Measurements from ENCODE around the gene PHC3.

DNA sequence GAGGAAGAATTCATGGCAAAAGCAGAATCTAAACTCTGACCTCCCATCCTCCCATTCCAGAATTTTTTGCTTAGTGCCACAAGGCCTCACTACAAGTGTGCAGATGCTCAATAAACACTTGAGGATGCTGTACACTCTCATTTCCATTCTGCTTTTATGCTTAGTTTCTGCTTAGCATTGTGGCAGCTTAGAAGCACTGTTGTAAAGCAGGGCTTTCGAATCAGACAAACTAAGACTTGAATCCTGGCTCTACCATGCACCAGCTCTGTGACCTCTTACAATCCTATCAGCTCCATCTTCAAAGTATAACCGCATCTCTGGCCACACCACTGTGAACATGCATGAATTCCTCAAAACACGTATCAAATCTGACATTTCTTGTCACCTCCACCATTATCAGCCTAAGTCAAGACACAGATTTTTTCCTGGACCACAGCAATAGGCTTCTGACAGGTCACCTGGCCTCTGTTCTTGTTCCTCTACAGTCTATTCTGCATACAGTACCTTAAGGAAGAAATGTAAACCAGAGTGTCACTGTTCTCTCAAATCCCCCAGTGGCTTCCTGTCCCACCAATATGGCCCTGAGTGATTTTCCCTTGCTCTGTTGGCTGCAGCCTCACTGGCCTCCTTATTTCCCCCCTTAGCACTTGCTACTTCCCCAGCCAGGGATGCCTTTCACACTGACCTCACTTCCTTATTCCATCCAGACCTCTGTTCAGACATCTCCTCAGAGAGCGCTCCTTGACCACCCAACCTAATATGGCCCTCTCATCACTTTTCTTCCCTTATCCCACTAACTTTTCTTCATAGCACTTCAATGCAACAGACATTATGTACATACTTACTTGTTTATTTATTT lies 8.1 kb upstream of the PHC3 start:
- TF ChIP-seq, protein P1, sequence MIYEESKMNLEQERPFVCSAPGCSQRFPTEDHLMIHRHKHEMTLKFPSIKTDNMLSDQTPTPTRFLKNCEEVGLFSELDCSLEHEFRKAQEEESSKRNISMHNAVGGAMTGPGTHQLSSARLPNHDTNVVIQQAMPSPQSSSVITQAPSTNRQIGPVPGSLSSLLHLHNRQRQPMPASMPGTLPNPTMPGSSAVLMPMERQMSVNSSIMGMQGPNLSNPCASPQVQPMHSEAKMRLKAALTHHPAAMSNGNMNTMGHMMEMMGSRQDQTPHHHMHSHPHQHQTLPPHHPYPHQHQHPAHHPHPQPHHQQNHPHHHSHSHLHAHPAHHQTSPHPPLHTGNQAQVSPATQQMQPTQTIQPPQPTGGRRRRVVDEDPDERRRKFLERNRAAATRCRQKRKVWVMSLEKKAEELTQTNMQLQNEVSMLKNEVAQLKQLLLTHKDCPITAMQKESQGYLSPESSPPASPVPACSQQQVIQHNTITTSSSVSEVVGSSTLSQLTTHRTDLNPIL (CRISPR knock-in tag; IDR thresholded peaks at IDR 0.05; ENCODE audit: low read depth) = no peak
- TF ChIP-seq, protein P2, sequence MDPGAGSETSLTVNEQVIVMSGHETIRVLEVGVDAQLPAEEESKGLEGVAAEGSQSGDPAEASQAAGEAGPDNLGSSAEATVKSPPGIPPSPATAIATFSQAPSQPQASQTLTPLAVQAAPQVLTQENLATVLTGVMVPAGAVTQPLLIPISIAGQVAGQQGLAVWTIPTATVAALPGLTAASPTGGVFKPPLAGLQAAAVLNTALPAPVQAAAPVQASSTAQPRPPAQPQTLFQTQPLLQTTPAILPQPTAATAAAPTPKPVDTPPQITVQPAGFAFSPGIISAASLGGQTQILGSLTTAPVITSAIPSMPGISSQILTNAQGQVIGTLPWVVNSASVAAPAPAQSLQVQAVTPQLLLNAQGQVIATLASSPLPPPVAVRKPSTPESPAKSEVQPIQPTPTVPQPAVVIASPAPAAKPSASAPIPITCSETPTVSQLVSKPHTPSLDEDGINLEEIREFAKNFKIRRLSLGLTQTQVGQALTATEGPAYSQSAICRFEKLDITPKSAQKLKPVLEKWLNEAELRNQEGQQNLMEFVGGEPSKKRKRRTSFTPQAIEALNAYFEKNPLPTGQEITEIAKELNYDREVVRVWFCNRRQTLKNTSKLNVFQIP (CRISPR knock-in tag; IDR thresholded peaks at IDR 0.05; ENCODE audit: borderline replicate concordance, low read depth) = no peak
- TF ChIP-seq ZFP30 (CRISPR knock-in tag; IDR thresholded peaks at IDR 0.05) = no peak
- TF ChIP-seq ZNF70 (CRISPR knock-in tag; IDR thresholded peaks at IDR 0.05) = no peak
- no peak for TF ChIP-seq ARNTL (CRISPR knock-in tag; IDR thresholded peaks at IDR 0.05; ENCODE audit: borderline replicate concordance, low read depth)
- TF ChIP-seq SNAI2 (CRISPR knock-in tag; IDR thresholded peaks at IDR 0.05) = no peak
- TF ChIP-seq, protein P3, sequence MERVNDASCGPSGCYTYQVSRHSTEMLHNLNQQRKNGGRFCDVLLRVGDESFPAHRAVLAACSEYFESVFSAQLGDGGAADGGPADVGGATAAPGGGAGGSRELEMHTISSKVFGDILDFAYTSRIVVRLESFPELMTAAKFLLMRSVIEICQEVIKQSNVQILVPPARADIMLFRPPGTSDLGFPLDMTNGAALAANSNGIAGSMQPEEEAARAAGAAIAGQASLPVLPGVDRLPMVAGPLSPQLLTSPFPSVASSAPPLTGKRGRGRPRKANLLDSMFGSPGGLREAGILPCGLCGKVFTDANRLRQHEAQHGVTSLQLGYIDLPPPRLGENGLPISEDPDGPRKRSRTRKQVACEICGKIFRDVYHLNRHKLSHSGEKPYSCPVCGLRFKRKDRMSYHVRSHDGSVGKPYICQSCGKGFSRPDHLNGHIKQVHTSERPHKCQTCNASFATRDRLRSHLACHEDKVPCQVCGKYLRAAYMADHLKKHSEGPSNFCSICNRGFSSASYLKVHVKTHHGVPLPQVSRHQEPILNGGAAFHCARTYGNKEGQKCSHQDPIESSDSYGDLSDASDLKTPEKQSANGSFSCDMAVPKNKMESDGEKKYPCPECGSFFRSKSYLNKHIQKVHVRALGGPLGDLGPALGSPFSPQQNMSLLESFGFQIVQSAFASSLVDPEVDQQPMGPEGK (CRISPR knock-in tag; IDR thresholded peaks at IDR 0.05; ENCODE audit: borderline replicate concordance) = no peak
- TF ChIP-seq ESRRG (CRISPR knock-in tag; IDR thresholded peaks at IDR 0.05) = no peak
- TF ChIP-seq PPARA (CRISPR knock-in tag; IDR thresholded peaks at IDR 0.05; ENCODE audit: borderline replicate concordance) = no peak

Measured in SK-N-SH treated with all-trans-retinoic acid at 6 μM for 48 hours (cell line).